HEK293T (cell line): Measurements from ENCODE around the gene CD226.

Experiments
- CTCF ChIA-PET: fragments of 350-600 bp; formaldehyde crosslinking; extraction: SDS; loops from one replicate; lab custom pipeline; 2021; ENCODE audit warnings: antibody characterized with exemption, inconsistent platforms; lab: Yijun Ruan, JAX
- POLR2A ChIA-PET: fragments of 350-600 bp; formaldehyde crosslinking; extraction: SDS; loops from one replicate; lab custom pipeline; 2020; ENCODE audit warnings: antibody characterized with exemption, inconsistent platforms; lab: Yijun Ruan, JAX
- DNase-seq: peaks from one replicate; pipeline ENCODE4 v3.0.0; 2012; ENCODE audit warnings: mixed read lengths; ENCODE audit errors: extremely low spot score
- ARNT ChIP-seq: fragments of 450-650 bp; IDR thresholded peaks from 2 replicates; pipeline ENCODE4 v1.6.1; 2017; ENCODE audit warnings: mild to moderate bottlenecking
- BHLHE40 ChIP-seq: fragments of 450-650 bp; IDR thresholded peaks from 2 replicates; pipeline ENCODE4 v1.6.1; 2016; ENCODE audit warnings: mild to moderate bottlenecking, moderate library complexity, borderline replicate concordance
- CTBP1 ChIP-seq: fragments of 450-650 bp; IDR thresholded peaks from 2 replicates; pipeline ENCODE4 v1.6.1; 2016; ENCODE audit warnings: borderline replicate concordance
- ELF4 ChIP-seq: fragments of 450-650 bp; IDR thresholded peaks from 2 replicates; pipeline ENCODE4 v1.6.1; 2017; ENCODE audit warnings: antibody characterized with exemption
- FOXA1 ChIP-seq: fragments of 450-650 bp; IDR thresholded peaks from 2 replicates; pipeline ENCODE4 v1.6.1; 2016; ENCODE audit warnings: mild to moderate bottlenecking
- FOXK2 ChIP-seq: fragments of 450-650 bp; IDR thresholded peaks from 2 replicates; pipeline ENCODE4 v1.6.1; 2016; ENCODE audit warnings: mild to moderate bottlenecking
- FOXM1 ChIP-seq: fragments of 450-650 bp; IDR thresholded peaks from 2 replicates; pipeline ENCODE4 v1.6.1; 2017; ENCODE audit warnings: mild to moderate bottlenecking, borderline replicate concordance
- HDGF ChIP-seq: fragments of 450-650 bp; IDR thresholded peaks from 2 replicates; pipeline ENCODE4 v1.6.1; 2017; ENCODE audit warnings: antibody characterized with exemption, borderline replicate concordance
- L3MBTL2 ChIP-seq: fragments of 450-650 bp; conservative IDR thresholded peaks from 2 replicates; pipeline ENCODE4 v1.6.1; 2016; ENCODE audit warnings: mild to moderate bottlenecking
- LEF1 ChIP-seq: fragments of 450-650 bp; IDR thresholded peaks from 2 replicates; pipeline ENCODE4 v1.6.1; 2017; ENCODE audit warnings: mild to moderate bottlenecking, borderline replicate concordance
- NFRKB ChIP-seq: fragments of 450-650 bp; IDR thresholded peaks from 2 replicates; pipeline ENCODE4 v1.6.1; 2016; ENCODE audit warnings: mild to moderate bottlenecking, moderate library complexity
- SP1 ChIP-seq: fragments of 450-650 bp; IDR thresholded peaks from 2 replicates; pipeline ENCODE4 v1.6.1; 2017
- SUZ12 ChIP-seq: fragments of 450-650 bp; IDR thresholded peaks from 2 replicates; pipeline ENCODE4 v1.6.1; 2016; ENCODE audit warnings: mild to moderate bottlenecking
- TARDBP ChIP-seq: fragments of 450-650 bp; IDR thresholded peaks from 2 replicates; pipeline ENCODE4 v1.6.1; 2016
- ZNF384 ChIP-seq: fragments of 450-650 bp; IDR thresholded peaks from 2 replicates; pipeline ENCODE4 v1.6.1; 2016
- TF ChIP-seq, protein P1 (sequence below): fragments of 450-650 bp; IDR thresholded peaks from 2 replicates; pipeline ENCODE4 v1.6.1; 2016

The CD226 gene

DNA sequence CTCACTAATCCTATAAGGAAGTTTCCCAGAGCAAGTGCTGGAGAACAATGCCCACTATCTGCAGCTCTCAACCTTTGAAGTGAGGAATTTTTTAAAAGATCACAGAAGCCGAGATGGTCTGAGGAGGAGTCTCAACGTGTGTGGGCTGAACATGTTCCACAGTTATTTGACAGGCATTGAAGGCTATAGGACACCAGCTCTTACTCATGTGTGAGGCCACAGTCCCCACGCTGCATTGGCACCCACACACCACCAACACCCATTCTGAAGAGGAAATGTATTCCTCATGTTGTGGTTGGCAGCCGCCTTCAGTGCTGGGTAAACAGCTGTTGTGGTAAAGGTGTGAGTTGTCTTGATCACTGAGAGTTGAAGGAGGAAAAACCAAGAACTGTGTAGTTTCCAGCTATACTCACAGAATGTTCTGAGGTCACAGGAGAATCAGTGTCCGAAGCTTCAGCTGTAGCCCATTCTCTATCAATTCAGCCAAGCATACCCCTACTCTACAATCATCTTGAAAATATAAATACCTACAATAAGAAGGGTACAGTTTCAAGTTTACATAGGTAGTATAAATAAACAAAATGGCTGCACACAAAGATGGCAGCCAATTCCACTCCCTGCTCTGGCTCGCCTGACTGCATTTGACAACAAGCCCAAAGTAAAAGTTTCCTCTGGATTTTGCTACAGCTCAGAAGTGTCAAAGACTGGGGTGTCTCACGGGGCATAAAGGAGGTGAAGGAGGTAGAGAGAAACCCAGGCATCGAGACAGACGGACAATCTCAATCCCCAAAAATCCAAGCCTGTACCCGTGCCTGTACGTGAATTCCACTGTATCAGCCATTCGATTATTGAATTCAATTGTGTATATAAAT lies 12.1 kb downstream of the CD226 start:
- DNase-seq = no peak
- TF ChIP-seq NFRKB = no peak
- no peak for TF ChIP-seq BHLHE40
- TF ChIP-seq ZNF384 = no peak
- TF ChIP-seq HDGF = no peak
- no peak for TF ChIP-seq SP1
- no peak for TF ChIP-seq ELF4
- TF ChIP-seq FOXK2 = no peak
- TF ChIP-seq FOXM1 = no peak
- TF ChIP-seq LEF1 = no peak
- no peak for TF ChIP-seq FOXA1
- TF ChIP-seq TARDBP = no peak
- no peak for TF ChIP-seq ARNT
- no peak for TF ChIP-seq L3MBTL2
- TF ChIP-seq, protein P1, sequence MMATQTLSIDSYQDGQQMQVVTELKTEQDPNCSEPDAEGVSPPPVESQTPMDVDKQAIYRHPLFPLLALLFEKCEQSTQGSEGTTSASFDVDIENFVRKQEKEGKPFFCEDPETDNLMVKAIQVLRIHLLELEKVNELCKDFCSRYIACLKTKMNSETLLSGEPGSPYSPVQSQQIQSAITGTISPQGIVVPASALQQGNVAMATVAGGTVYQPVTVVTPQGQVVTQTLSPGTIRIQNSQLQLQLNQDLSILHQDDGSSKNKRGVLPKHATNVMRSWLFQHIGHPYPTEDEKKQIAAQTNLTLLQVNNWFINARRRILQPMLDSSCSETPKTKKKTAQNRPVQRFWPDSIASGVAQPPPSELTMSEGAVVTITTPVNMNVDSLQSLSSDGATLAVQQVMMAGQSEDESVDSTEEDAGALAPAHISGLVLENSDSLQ = no peak
- no peak for TF ChIP-seq CTBP1
- no peak for TF ChIP-seq SUZ12
- CTCF ChIA-PET = no interaction called here
- POLR2A ChIA-PET = no interaction called here

DNA sequence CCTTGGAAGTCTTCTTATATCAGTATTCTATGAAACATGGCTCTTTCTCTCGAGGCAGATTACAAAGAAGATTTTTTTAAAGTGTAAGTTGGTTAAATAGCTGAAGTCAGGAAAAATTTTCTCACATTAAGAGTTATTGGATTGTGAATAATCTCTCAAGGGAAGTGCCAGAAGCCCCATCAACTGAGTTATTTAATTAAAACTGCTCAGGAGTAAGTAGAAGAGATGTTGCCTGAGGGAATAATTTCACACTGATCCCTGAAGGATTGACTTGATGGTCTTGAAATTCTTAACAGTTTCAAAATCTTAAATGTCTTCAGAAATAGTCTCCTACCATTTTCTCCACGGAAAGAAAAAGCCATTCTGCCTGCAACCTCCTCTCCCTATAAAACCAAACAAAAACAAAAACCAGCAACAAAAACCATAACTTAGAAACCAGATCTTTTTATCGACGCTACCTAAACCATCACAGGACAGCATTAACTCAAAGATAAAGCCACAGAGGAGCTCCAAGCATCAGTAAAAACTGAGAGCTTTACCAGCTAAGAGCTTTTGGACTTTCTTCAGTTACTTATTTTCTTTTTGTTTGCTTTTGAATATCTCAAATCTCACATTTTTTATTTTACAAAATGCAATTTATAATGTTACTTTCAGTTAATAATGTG lies 12.9 kb downstream of the CD226 start:
- TF ChIP-seq FOXK2 = no peak
- no peak for TF ChIP-seq LEF1
- no peak for TF ChIP-seq L3MBTL2
- no peak for TF ChIP-seq FOXM1
- no peak for TF ChIP-seq BHLHE40
- TF ChIP-seq, protein P1 = no peak
- no peak for TF ChIP-seq NFRKB
- TF ChIP-seq SP1 = no peak
- TF ChIP-seq SUZ12 = no peak
- no peak for TF ChIP-seq HDGF
- no peak for TF ChIP-seq ELF4
- TF ChIP-seq CTBP1 = no peak
- no peak for TF ChIP-seq TARDBP
- no peak for TF ChIP-seq FOXA1
- no peak for TF ChIP-seq ZNF384
- no peak for TF ChIP-seq ARNT
- CTCF ChIA-PET = no interaction called here
- no peak for DNase-seq
- POLR2A ChIA-PET = no interaction called here

DNA sequence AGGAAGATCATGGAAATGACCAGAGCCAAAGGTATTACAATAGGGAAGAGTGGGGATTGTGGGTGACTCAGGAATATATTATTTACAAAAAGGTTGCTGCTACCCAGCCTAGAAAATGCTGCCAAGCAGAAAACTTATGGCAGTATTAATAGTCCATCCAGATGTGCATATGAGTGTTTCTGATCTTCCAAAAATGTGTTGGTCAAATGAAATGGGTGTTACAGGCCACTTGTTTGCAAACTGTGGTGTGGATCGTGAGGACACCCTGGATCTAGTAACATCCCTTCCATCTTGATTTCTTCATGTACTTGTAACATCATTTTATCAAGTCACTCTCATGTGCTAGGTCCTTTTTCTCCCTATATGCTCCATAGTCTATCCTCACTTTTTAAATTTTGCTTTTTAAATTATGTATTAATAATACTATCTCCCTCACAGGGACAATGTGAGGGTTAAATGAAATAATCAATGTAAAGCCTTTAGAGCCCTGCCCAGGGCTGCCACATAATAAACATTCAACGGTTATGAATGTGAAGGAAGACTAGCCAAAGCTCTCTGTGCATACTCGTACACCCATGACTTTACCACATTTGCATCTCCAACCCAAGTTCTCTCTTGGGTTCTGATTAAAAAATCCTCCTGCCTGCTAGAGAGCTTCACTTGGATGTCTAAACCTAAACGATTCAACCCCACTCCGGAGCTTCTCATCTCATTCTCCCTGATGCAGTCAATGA lies 18.5 kb downstream of the CD226 start:
- DNase-seq = no peak
- ChIA-PET POLR2A (no interaction called here), CTCF (no interaction called here)
- TF ChIP-seq ARNT (no peak), TARDBP (no peak), NFRKB (no peak), FOXA1 (no peak), ELF4 (no peak), HDGF (no peak), CTBP1 (no peak), SUZ12 (no peak), FOXM1 (no peak), BHLHE40 (no peak), ZNF384 (no peak), L3MBTL2 (no peak), SP1 (no peak), LEF1 (no peak), FOXK2 (no peak)
- TF ChIP-seq, protein P1 = no peak

DNA sequence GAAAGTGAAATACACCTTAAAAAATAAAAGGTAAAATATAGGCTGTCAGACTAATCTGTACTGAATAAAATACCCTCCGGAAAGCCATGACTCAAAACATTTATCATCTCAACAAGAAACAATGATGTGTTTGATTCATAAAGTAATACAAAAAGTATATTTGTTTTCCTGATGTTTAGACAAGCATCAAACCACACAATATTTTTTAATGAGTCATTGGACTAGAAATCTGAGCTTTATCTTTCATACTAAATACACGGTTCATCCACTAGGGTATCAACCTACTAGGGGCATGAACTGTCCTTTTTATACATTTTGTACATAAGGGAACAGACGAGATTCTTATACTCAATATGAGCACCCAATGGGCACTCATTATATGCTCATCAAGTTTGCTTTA lies 31.3 kb downstream of the CD226 start:
- ChIA-PET CTCF (no interaction called here), POLR2A (no interaction called here)
- no peak for DNase-seq
- TF ChIP-seq BHLHE40 (no peak), ELF4 (no peak), FOXK2 (no peak), SUZ12 (no peak), ZNF384 (no peak), FOXM1 (no peak), FOXA1 (no peak), SP1 (no peak), ARNT (no peak), TARDBP (no peak), HDGF (no peak), L3MBTL2 (no peak), LEF1 (no peak), CTBP1 (no peak), NFRKB (no peak)
- TF ChIP-seq, protein P1 = no peak
